SK-N-SH treated with all-trans-retinoic acid at 6 μM for 48 hours (cell line): ENCODE results near the gene FBLIM1.

Experiments
- BACH2 ChIP-seq: fragments of 250-450 bp; sonication (Bioruptor Pico); IDR thresholded peaks from 2 replicates; pipeline ENCODE4 v1.9.0; 2021; ENCODE audit warnings: mild to moderate bottlenecking, borderline replicate concordance
- CREB5 ChIP-seq: fragments of 250-450 bp; sonication (Bioruptor Pico); IDR thresholded peaks from 2 replicates; pipeline ENCODE4 v1.5.1; 2020; ENCODE audit warnings: low read depth, mild to moderate bottlenecking, moderate library complexity
- GLIS3 ChIP-seq: fragments of 250-450 bp; sonication (Bioruptor Pico); IDR thresholded peaks from 2 replicates; pipeline ENCODE4 v1.5.0; 2020; ENCODE audit warnings: mild to moderate bottlenecking, moderate library complexity
- PATZ1 ChIP-seq: fragments of 250-450 bp; sonication (Bioruptor Pico); IDR thresholded peaks from 2 replicates; pipeline ENCODE4 v1.8.0; 2020; ENCODE audit warnings: mild to moderate bottlenecking, moderate library complexity, borderline replicate concordance
- RARB ChIP-seq: fragments of 250-450 bp; sonication (Bioruptor Pico); IDR thresholded peaks from 2 replicates; pipeline ENCODE4 v1.8.0; 2021; ENCODE audit warnings: mild to moderate bottlenecking, moderate library complexity
- TCF4 ChIP-seq: fragments of 250-450 bp; sonication (Bioruptor Pico); IDR thresholded peaks from 2 replicates; pipeline ENCODE4 v1.8.0; 2021; ENCODE audit warnings: mild to moderate bottlenecking, moderate library complexity, borderline replicate concordance
- TSHZ2 ChIP-seq: fragments of 250-450 bp; sonication (Bioruptor Pico); IDR thresholded peaks from 2 replicates; pipeline ENCODE4 v1.5.0; 2020; ENCODE audit warnings: mild to moderate bottlenecking, moderate library complexity
- ZFP3 ChIP-seq: fragments of 250-450 bp; sonication (Bioruptor Pico); IDR thresholded peaks from 2 replicates; pipeline ENCODE4 v1.5.0; 2020; ENCODE audit warnings: mild to moderate bottlenecking, moderate library complexity
- ZNF565 ChIP-seq: fragments of 450-650 bp; formaldehyde crosslinking; conservative IDR thresholded peaks from 2 replicates; pipeline ENCODE4 v1.5.0; 2020; ENCODE audit warnings: low read depth, mild to moderate bottlenecking, moderate library complexity

- TF ChIP-seq RARB (no peak), TSHZ2 (CRISPR knock-in tag) (no peak), ZNF565 (CRISPR knock-in tag) (no peak), CREB5 (CRISPR knock-in tag) (no peak), TCF4 (no peak), BACH2 (no peak), GLIS3 (CRISPR knock-in tag) (no peak), PATZ1 (CRISPR knock-in tag) (no peak), ZFP3 (CRISPR knock-in tag) (no peak)
Measured at GRCh38 chr1:15797614-15798390, 39.2 kb downstream of the FBLIM1 start.
